IPS-18a (cell line): ENCODE measurements around the gene SLC7A6.

ENCODE experiments used
- H3K27ac ChIP-seq: one replicate; pipeline ENCODE4 v1.5.1; 2013; ENCODE audit warnings: low read length
- H3K27me3 ChIP-seq: one replicate; pipeline ENCODE4 v1.6.1; 2013; ENCODE audit warnings: mild to moderate bottlenecking, low read length; ENCODE audit not compliant: control insufficient read depth, insufficient read depth
- H3K36me3 ChIP-seq: one replicate; pipeline ENCODE4 v1.6.1; 2013; ENCODE audit warnings: low read depth, low read length; ENCODE audit not compliant: control insufficient read depth
- H3K4me1 ChIP-seq: one replicate; pipeline ENCODE4 v1.6.1; 2013; ENCODE audit warnings: low read depth, low read length; ENCODE audit not compliant: control insufficient read depth
- H3K4me3 ChIP-seq: one replicate; pipeline ENCODE4 v1.5.1; 2013; ENCODE audit warnings: low read length
- H3K9ac ChIP-seq: one replicate; pipeline ENCODE4 v1.6.1; 2013; ENCODE audit warnings: mild to moderate bottlenecking, low read length, moderate library complexity
- H3K9me3 ChIP-seq: one replicate; pipeline ENCODE4 v1.6.1; 2013; ENCODE audit warnings: low read depth, low read length; ENCODE audit not compliant: control insufficient read depth

SLC7A6 gene

GRCh38 chr16:68247400-68247799, 16.9 kb upstream of the SLC7A6 start:
- H3K4me1 ChIP-seq = no peaks in the 10 kb centered on the region
- no peak overlapping the region for H3K4me3 ChIP-seq
- H3K27me3 ChIP-seq = peaks cover 18% of the 10 kb centered on the region
- H3K36me3 ChIP-seq = no peaks in the 10 kb centered on the region
- no peak overlapping the region for H3K9ac ChIP-seq
- H3K9me3 ChIP-seq = no peaks in the 10 kb centered on the region
- H3K27ac ChIP-seq = no peak overlapping the region

DNA sequence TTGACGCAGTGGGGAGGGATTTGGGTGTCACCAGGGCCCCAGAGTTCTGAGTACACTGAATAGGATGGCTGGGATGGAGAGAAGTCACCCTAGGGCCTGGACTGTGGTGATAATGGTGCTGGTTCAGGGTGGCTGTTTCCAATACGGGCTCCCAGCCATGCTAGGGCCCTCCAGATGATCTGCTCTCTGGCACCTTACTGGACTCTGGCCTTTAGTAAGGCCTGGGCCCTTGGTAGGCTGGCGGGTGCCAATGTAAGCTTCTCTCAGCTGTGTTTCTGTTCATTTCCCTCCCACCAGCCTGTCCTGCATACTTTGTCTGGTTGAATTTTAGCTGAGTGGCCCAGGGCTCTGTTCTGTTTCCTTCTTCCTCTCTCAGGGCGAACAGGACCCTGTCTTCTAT, 16.4 kb upstream of the SLC7A6 start:
- Histone ChIP-seq H3K4me1 (no peaks in the 10 kb centered on the region), H3K36me3 (no peaks in the 10 kb centered on the region), H3K9ac (no peak overlapping the region), H3K9me3 (no peaks in the 10 kb centered on the region), H3K27me3 (peaks cover 18% of the 10 kb centered on the region), H3K4me3 (no peak overlapping the region), H3K27ac (no peak overlapping the region)

DNA sequence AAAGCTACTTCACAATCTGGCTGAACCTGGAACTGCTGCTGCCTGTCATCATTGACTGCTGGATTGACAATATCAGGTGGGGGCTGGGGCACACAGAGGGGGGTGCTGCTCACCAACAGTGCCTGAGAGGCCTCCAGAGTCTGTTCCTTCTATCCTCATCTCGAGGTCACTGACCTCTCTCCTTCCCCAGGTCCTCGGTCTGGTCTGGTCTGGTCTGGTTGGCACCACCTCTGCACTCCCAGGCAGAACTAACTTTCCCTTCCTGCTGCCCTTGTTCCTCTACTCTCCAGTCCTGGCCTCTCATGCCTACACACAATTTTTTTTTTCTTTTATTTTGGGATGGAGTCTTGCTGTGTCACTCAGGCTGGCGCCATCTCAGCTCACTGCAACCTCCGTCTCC, 15.0 kb upstream of the SLC7A6 start:
- Histone ChIP-seq H3K9ac (no peak overlapping the region), H3K27ac (no peak overlapping the region), H3K9me3 (no peaks in the 10 kb centered on the region), H3K27me3 (peaks cover 13% of the 10 kb centered on the region), H3K36me3 (no peaks in the 10 kb centered on the region), H3K4me3 (no peak overlapping the region), H3K4me1 (no peaks in the 10 kb centered on the region)

- Histone ChIP-seq H3K27me3 (peaks cover 4% of the 10 kb centered on the region), H3K9ac (no peak overlapping the region), H3K36me3 (no peaks in the 10 kb centered on the region), H3K9me3 (no peaks in the 10 kb centered on the region), H3K27ac (no peak overlapping the region), H3K4me1 (no peaks in the 10 kb centered on the region), H3K4me3 (no peak overlapping the region)
Observed at GRCh38 chr16:68250951-68251350, 13.4 kb upstream of the SLC7A6 start.

- Histone ChIP-seq H3K27ac (no peak overlapping the region), H3K9ac (no peak overlapping the region), H3K36me3 (no peaks in the 10 kb centered on the region), H3K9me3 (no peaks in the 10 kb centered on the region), H3K27me3 (no peaks in the 10 kb centered on the region), H3K4me3 (no peak overlapping the region), H3K4me1 (no peaks in the 10 kb centered on the region)
Observed at GRCh38 chr16:68251832-68252231, 12.5 kb upstream of the SLC7A6 start.

DNA sequence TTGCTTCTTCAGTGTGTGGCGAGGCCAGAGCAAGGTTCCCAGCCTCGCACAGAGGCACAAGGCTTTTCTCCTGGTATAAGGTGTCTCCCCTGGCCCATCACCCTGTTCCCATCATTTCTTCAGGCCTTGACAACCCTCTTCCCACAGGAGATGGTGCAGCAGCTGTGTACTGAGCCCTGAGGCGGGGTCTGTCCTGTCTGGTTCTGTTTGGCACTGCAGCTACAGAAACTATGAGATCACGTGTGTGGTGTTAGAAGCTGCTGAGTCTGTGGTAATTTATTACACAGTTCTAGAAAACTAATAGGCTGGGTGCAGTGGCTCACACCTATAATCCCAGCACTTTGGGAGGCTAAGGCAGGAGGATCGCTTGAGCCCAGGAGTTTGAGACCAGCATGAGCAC, 11.9 kb upstream of the SLC7A6 start:
- Histone ChIP-seq H3K4me1 (no peaks in the 10 kb centered on the region), H3K27ac (no peak overlapping the region), H3K9ac (no peak overlapping the region), H3K36me3 (no peaks in the 10 kb centered on the region), H3K9me3 (no peaks in the 10 kb centered on the region), H3K27me3 (no peaks in the 10 kb centered on the region), H3K4me3 (no peak overlapping the region)

DNA sequence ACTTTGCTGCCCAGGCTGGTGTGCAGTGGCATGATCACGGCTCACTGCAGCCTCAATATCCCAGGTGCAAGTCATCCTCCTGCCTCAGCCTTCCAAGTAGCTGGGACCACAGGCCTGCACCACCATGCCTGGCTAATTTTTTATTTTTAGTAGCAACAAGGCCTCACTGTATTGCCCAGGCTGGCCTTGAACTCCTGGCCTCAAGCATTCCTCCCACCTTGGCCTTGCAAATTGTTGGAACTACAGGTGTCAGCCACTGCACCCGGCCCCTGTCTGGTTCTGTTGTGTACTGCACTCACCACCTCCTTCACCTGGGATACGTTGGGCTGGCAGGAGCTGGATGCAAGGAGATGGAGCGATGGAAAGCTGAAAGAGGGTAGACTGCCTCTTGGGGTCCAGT, 10.6 kb upstream of the SLC7A6 start:
- Histone ChIP-seq H3K4me1 (no peaks in the 10 kb centered on the region), H3K9me3 (no peaks in the 10 kb centered on the region), H3K4me3 (no peak overlapping the region), H3K27ac (no peak overlapping the region), H3K9ac (no peak overlapping the region), H3K36me3 (no peaks in the 10 kb centered on the region), H3K27me3 (no peaks in the 10 kb centered on the region)

DNA sequence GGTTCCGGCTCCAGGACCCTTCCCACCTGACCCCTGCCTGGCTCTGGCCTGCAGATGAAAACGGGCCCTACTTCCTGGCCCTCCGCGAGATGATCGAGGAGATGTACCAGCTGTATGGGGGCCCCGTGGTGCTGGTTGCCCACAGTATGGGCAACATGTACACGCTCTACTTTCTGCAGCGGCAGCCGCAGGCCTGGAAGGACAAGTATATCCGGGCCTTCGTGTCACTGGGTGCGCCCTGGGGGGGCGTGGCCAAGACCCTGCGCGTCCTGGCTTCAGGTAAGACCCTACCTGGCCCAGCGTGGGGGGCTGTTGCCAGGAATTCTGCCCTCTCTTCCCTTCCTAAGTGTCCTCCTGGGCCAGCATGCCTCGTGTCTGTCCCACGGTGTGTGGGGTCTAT, 8.6 kb upstream of the SLC7A6 start:
- no peak overlapping the region for H3K27ac ChIP-seq
- no peak overlapping the region for H3K9ac ChIP-seq
- no peaks in the 10 kb centered on the region for H3K9me3 ChIP-seq
- H3K4me3 ChIP-seq = no peak overlapping the region
- no peaks in the 10 kb centered on the region for H3K36me3 ChIP-seq
- H3K4me1 ChIP-seq = no peaks in the 10 kb centered on the region
- H3K27me3 ChIP-seq = no peaks in the 10 kb centered on the region

- no peaks in the 10 kb centered on the region for H3K9me3 ChIP-seq
- H3K36me3 ChIP-seq = no peaks in the 10 kb centered on the region
- H3K9ac ChIP-seq = no peak overlapping the region
- no peaks in the 10 kb centered on the region for H3K27me3 ChIP-seq
- no peak overlapping the region for H3K27ac ChIP-seq
- H3K4me3 ChIP-seq = no peak overlapping the region
- H3K4me1 ChIP-seq = no peaks in the 10 kb centered on the region
Observed at GRCh38 chr16:68257251-68257905, 6.9 kb upstream of the SLC7A6 start.

DNA sequence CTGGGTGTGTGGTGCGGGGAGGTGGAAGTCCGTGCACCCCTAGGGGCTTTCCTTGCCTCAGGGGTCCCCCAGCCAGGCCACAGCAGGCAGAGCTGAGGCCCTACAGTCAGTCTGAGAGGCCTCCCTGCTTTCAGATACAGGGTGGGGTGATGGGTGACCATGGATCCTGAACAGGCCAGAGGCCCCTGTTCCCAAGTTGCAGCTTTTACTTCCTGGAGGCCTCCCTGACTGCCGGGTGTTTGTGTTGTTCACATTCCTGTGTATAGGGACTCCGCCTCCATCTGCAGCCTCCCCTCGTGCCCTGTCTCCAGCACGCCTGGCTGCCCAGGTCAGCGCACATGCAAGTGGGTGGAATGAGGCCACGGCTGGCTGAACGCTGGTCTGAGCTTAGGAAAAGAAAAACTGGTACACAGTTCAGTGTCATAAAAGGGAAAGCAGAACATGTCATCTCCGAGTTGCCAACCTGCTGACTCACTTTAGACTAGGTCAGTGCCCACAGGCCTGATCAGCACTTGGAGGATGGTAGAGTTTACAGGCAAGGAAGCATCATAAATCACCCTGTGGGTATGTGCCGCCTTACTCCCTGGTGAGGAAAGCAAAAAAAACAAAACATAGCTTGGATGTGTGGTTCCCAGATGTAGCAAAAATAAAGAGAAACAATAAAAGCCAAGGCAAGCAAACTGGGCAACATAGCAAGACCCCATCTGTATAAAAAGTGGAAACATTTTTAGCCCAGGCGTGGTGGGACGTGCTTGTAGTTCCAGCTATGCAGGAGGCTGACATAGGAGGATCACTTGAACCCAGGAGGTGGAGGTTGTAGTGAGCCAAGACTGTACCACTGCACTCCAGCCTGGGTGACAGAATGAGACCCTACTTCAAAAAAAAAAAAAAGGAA, 6.2 kb upstream of the SLC7A6 start:
- H3K4me3 ChIP-seq = no peak overlapping the region
- no peak overlapping the region for H3K27ac ChIP-seq
- H3K27me3 ChIP-seq = peaks cover 2% of the 10 kb centered on the region
- no peaks in the 10 kb centered on the region for H3K36me3 ChIP-seq
- H3K9ac ChIP-seq = no peak overlapping the region
- H3K9me3 ChIP-seq = no peaks in the 10 kb centered on the region
- H3K4me1 ChIP-seq = no peaks in the 10 kb centered on the region

DNA sequence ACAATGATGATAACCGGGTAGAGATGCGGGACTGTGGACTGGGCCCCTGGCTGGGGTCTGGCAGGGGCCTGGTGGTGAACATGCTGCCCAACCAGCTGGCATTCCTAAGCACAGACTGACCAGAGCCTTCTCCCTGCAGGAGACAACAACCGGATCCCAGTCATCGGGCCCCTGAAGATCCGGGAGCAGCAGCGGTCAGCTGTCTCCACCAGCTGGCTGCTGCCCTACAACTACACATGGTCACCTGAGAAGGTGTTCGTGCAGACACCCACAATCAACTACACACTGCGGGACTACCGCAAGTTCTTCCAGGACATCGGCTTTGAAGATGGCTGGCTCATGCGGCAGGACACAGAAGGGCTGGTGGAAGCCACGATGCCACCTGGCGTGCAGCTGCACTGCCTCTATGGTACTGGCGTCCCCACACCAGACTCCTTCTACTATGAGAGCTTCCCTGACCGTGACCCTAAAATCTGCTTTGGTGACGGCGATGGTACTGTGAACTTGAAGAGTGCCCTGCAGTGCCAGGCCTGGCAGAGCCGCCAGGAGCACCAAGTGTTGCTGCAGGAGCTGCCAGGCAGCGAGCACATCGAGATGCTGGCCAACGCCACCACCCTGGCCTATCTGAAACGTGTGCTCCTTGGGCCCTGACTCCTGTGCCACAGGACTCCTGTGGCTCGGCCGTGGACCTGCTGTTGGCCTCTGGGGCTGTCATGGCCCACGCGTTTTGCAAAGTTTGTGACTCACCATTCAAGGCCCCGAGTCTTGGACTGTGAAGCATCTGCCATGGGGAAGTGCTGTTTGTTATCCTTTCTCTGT, 5.1 kb upstream of the SLC7A6 start:
- no peak overlapping the region for H3K9ac ChIP-seq
- H3K9me3 ChIP-seq = no peaks in the 10 kb centered on the region
- H3K27ac ChIP-seq = no peak overlapping the region
- H3K36me3 ChIP-seq = no peaks in the 10 kb centered on the region
- H3K4me1 ChIP-seq = no peaks in the 10 kb centered on the region
- H3K27me3 ChIP-seq = peaks cover 8% of the 10 kb centered on the region
- no peak overlapping the region for H3K4me3 ChIP-seq
